H1 (cell line): ENCODE data around the gene OSBPL5. TPM values are rescaled to one million over a fixed set of nuclear protein-coding genes. Genes with fewer than 3 reads are reported as not detected.

Source experiments
- CTCF ChIA-PET: fragments of 300-600 bp; sonication (Branson Sonifier 250); formaldehyde crosslinking; loops from one replicate; lab custom pipeline; 2021; ENCODE audit not compliant: partially characterized antibody; lab: Charles Lee
- POLR2A ChIA-PET: fragments of 300-600 bp; sonication (Branson Sonifier 250); formaldehyde crosslinking; loops from one replicate; lab custom pipeline; 2021; ENCODE audit warnings: inconsistent platforms; ENCODE audit not compliant: partially characterized antibody; lab: Charles Lee
- DNase-seq, 2 experiments: peaks; one replicate each; pipeline versions ENCODE4 v3.0.0 to v3.0.0-alpha.2; 2010 to 2022; ENCODE audit warnings: low spot score in 2 of 2, low read depth in 1 of 2, mixed read lengths in 1 of 2
- FAIRE-seq: peaks from 2 replicates; lab custom pipeline; 2011; peaks lifted over from hg19 to GRCh38; lab: Jason Lieb, UNC
- H2AFZ ChIP-seq: 2 replicates; pipeline ENCODE4 v1.8.1; 2012; ENCODE audit warnings: low read length, inconsistent platforms
- H2AK5ac ChIP-seq: 2 replicates; pipeline ENCODE4 v1.6.1; 2013; ENCODE audit warnings: low read depth, low read length
- H2BK120ac ChIP-seq: replicated peaks from 2 replicates; pipeline ENCODE3; 2013; ENCODE audit warnings: low read depth, low read length, inconsistent platforms
- H2BK12ac ChIP-seq: 2 replicates; pipeline ENCODE4 v1.6.1; 2013; ENCODE audit warnings: low read depth, low read length
- H2BK15ac ChIP-seq: 2 replicates; pipeline ENCODE4 v1.6.1; 2013; ENCODE audit warnings: low read length
- H2BK20ac ChIP-seq: 2 replicates; pipeline ENCODE4 v1.6.1; 2013; ENCODE audit warnings: low read length
- H2BK5ac ChIP-seq: 2 replicates; pipeline ENCODE4 v1.6.1; 2013; ENCODE audit warnings: low read depth, low read length
- H3K14ac ChIP-seq: 2 replicates; pipeline ENCODE4 v1.6.1; 2013; ENCODE audit warnings: inconsistent platforms; ENCODE audit not compliant: insufficient read length
- H3K18ac ChIP-seq: 2 replicates; pipeline ENCODE4 v1.6.1; 2013; ENCODE audit warnings: low read length; ENCODE audit errors: extremely low read depth
- H3K23ac ChIP-seq: 2 replicates; pipeline ENCODE4 v1.6.1; 2013; ENCODE audit warnings: inconsistent platforms; ENCODE audit not compliant: insufficient read length
- H3K23me2 ChIP-seq: 2 replicates; pipeline ENCODE4 v1.6.1; 2013; ENCODE audit warnings: low read depth, low read length
- H3K27ac ChIP-seq: 2 replicates; pipeline ENCODE4 v1.6.1; 2011; ENCODE audit warnings: low read depth, low read length, inconsistent platforms
- H3K27me3 ChIP-seq, 4 experiments: replicated peaks in 1 of 4; 1 replicate in 1 of 4; 2 replicates in 3 of 4; pipeline versions ENCODE4 v1.6.1 to v1.8.1; 2011 to 2013; ENCODE audit warnings: low read length in 3 of 4, mild to moderate bottlenecking in 3 of 4, inconsistent platforms in 2 of 4, mixed read lengths in 2 of 4, moderate library complexity in 1 of 4; ENCODE audit not compliant: control insufficient read depth in 3 of 4, insufficient read depth in 3 of 4; ENCODE audit errors: extremely low read depth in 1 of 4
- H3K36me3 ChIP-seq, 4 experiments: 2 replicates each; pipeline versions ENCODE4 v1.6.1 to v1.8.1; 2011 to 2013; ENCODE audit warnings: mild to moderate bottlenecking in 4 of 4, low read length in 3 of 4, moderate library complexity in 2 of 4, control low read depth in 1 of 4, inconsistent platforms in 1 of 4; ENCODE audit not compliant: insufficient read depth in 4 of 4, control insufficient read depth in 2 of 4
- H3K4ac ChIP-seq: replicated peaks from 2 replicates; pipeline ENCODE3; 2013; ENCODE audit warnings: low read length, low read depth, mixed read lengths, inconsistent platforms; ENCODE audit not compliant: insufficient read length
- H3K4me1 ChIP-seq, 4 experiments: replicated peaks in 1 of 4; 1 replicate in 1 of 4; 2 replicates in 3 of 4; pipeline versions ENCODE4 v1.6.1 to v1.8.1; 2011 to 2013; ENCODE audit warnings: low read length in 3 of 4, inconsistent platforms in 2 of 4, mixed read lengths in 1 of 4; ENCODE audit not compliant: insufficient read depth in 4 of 4, control insufficient read depth in 3 of 4
- H3K4me2 ChIP-seq, 2 experiments: 2 replicates each; pipeline versions ENCODE4 v1.6.1 to v1.8.1; 2011 to 2013; ENCODE audit warnings: low read depth in 2 of 2, low read length in 2 of 2, control low read depth in 1 of 2, inconsistent platforms in 1 of 2, mild to moderate bottlenecking in 1 of 2; ENCODE audit not compliant: insufficient read depth in 1 of 2
- H3K4me3 ChIP-seq, 4 experiments: fragments of 200-600, 300-600 bp in 1 of 4; sonication (generic), shearing (Covaris generic), sonication (Bioruptor Twin) in 1 of 4; 2 replicates each; pipeline versions ENCODE4 v1.5.1 to v1.8.1; 2011 to 2016; ENCODE audit warnings: low read length in 4 of 4, low read depth in 3 of 4, control low read depth in 2 of 4, inconsistent platforms in 2 of 4, mild to moderate bottlenecking in 2 of 4, mixed read lengths in 1 of 4, moderate library complexity in 1 of 4; ENCODE audit not compliant: insufficient read depth in 2 of 4; ENCODE audit errors: extremely low read depth in 1 of 4
- H3K56ac ChIP-seq: replicated peaks from 2 replicates; pipeline ENCODE3; 2013; ENCODE audit warnings: low read depth, mild to moderate bottlenecking, mixed read lengths, low read length, inconsistent platforms; ENCODE audit not compliant: insufficient read length
- H3K79me1 ChIP-seq: 2 replicates; pipeline ENCODE4 v1.6.1; 2013; ENCODE audit warnings: low read depth, low read length, control low read depth
- H3K79me2 ChIP-seq, 2 experiments: 2 replicates each; pipeline versions ENCODE4 v1.6.1 to v1.8.1; 2012 to 2013; ENCODE audit warnings: low read length in 2 of 2, mild to moderate bottlenecking in 2 of 2, inconsistent platforms in 1 of 2; ENCODE audit not compliant: insufficient read depth in 2 of 2, control insufficient read depth in 1 of 2
- H3K9ac ChIP-seq, 4 experiments: replicated peaks in 1 of 4; 1 replicate in 1 of 4; 2 replicates in 3 of 4; pipeline versions ENCODE4 v1.6.1 to v1.8.1; 2011 to 2013; ENCODE audit warnings: low read depth in 3 of 4, low read length in 3 of 4, control low read depth in 2 of 4, mild to moderate bottlenecking in 2 of 4, moderate library complexity in 2 of 4, inconsistent platforms in 1 of 4; ENCODE audit errors: extremely low read depth in 1 of 4
- H3K9me3 ChIP-seq, 2 experiments: 2 replicates each; pipeline versions ENCODE4 v1.6.1 to v1.8.1; 2012 to 2013; ENCODE audit warnings: mild to moderate bottlenecking in 2 of 2, moderate library complexity in 2 of 2, control low read depth in 1 of 2, inconsistent platforms in 1 of 2, low read depth in 1 of 2, low read length in 1 of 2, mixed read lengths in 1 of 2; ENCODE audit not compliant: insufficient read depth in 2 of 2
- H4K20me1 ChIP-seq, 2 experiments: replicated peaks in 1 of 2; 2 replicates each; pipeline versions ENCODE3 to v1.8.1; 2011 to 2013; ENCODE audit warnings: inconsistent platforms in 2 of 2, low read length in 2 of 2, mild to moderate bottlenecking in 1 of 2; ENCODE audit not compliant: insufficient read depth in 2 of 2, control insufficient read depth in 1 of 2
- H4K5ac ChIP-seq: 2 replicates; pipeline ENCODE4 v1.6.1; 2013; ENCODE audit warnings: low read length, low read depth, mixed read lengths, inconsistent platforms; ENCODE audit not compliant: insufficient read length
- H4K8ac ChIP-seq: 2 replicates; pipeline ENCODE4 v1.8.0; 2013; ENCODE audit warnings: mild to moderate bottlenecking, moderate library complexity, low read length, inconsistent platforms; ENCODE audit not compliant: insufficient read depth; ENCODE audit errors: extremely low read depth
- H4K91ac ChIP-seq: replicated peaks from 2 replicates; pipeline ENCODE3; 2013; ENCODE audit warnings: low read length, mixed read lengths, inconsistent platforms; ENCODE audit not compliant: insufficient read length
- CHD1 ChIP-seq: IDR thresholded peaks from 2 replicates; pipeline ENCODE4 v1.6.1; 2012; ENCODE audit warnings: low read depth, low read length, improper control_type of control experiment
- FOSL1 ChIP-seq: IDR thresholded peaks from 2 replicates; pipeline ENCODE4 v1.6.1; 2011; ENCODE audit warnings: mild to moderate bottlenecking, low read depth, low read length, moderate library complexity; ENCODE audit not compliant: insufficient read depth
- JUND ChIP-seq: IDR thresholded peaks from 2 replicates; pipeline ENCODE4 v1.6.1; 2011; ENCODE audit warnings: mild to moderate bottlenecking, improper control_type of control experiment, low read length
- NANOG ChIP-seq: IDR thresholded peaks from 2 replicates; pipeline ENCODE4 v1.6.1; 2011; ENCODE audit warnings: low read length, low read depth, mild to moderate bottlenecking, inconsistent platforms; ENCODE audit not compliant: insufficient read depth, poor library complexity, severe bottlenecking
- PHF8 ChIP-seq: fragments of 200-600 bp; sonication (generic); conservative IDR thresholded peaks from 2 replicates; pipeline ENCODE4 v1.7.1; 2012; ENCODE audit warnings: low read depth, mild to moderate bottlenecking, inconsistent platforms, low read length, moderate library complexity
- POLR2AphosphoS5 ChIP-seq: IDR thresholded peaks from 2 replicates; pipeline ENCODE4 v1.6.1; 2011; ENCODE audit warnings: low read depth, low read length
- RFX5 ChIP-seq: IDR thresholded peaks from 2 replicates; pipeline ENCODE4 v1.6.1; 2011; ENCODE audit warnings: low read depth, low read length, improper control_type of control experiment, borderline replicate concordance
- SP2 ChIP-seq: IDR thresholded peaks from 2 replicates; pipeline ENCODE4 v1.6.1; 2012; ENCODE audit warnings: mild to moderate bottlenecking, low read length, inconsistent platforms
- TCF12 ChIP-seq: IDR thresholded peaks from 2 replicates; pipeline ENCODE4 v1.6.1; 2011; ENCODE audit warnings: low read depth, mild to moderate bottlenecking, low read length
- WGBS, 2 experiments: shearing (Covaris generic) in 1 of 2; methylation state at CpG; one replicate each; pipeline versions ENCODE4 v1.1.6 to v1.1.7; 2013 to 2015; ENCODE audit warnings: low lambda C conversion rate in 2 of 2, mixed read lengths in 2 of 2, inconsistent platforms in 1 of 2, low coverage in 1 of 2, missing lambda C conversion rate in 1 of 2; ENCODE audit not compliant: insufficient replicate concordance in 2 of 2, insufficient coverage in 1 of 2, insufficient read length in 1 of 2; ENCODE audit errors: extremely low coverage in 1 of 2, missing lambda C conversion rate in 1 of 2; 5-methylcytosine and 5-hydroxymethylcytosine counted together
- polyA plus RNA-seq, 7 experiments: library from polyadenylated mRNA; depleted of rRNA in 3 of 7; stranded (reverse) in 5 of 7; unstranded in 2 of 7; fragments of >200 nt in 5 of 7; fragments of 200-250 nt in 2 of 7; gene quantifications; 1 replicate in 5 of 7; 2 replicates in 1 of 7; 4 replicates in 1 of 7; pipeline versions ENCODE4 v1.2.1 to v1.2.3, GENCODE V29; 2011 to 2013; ENCODE audit warnings: missing spikeins in 2 of 7, mixed read lengths in 2 of 7
- total RNA-seq: library from RNA; stranded (reverse); fragmentation: NEBNext Ultra II Directional; extraction: Animal tissue kit (Norgen Biotek cat#: 25700); gene quantifications from 2 replicates; pipeline ENCODE4 v1.2.1, GENCODE V29; 2021
- TF ChIP-seq, protein P1 (sequence below), 3 experiments: IDR thresholded peaks; 1 replicate in 2 of 3; 2 replicates in 1 of 3; pipeline versions ENCODE4 v1.5.1 to v1.6.1; 2011; ENCODE audit warnings: low read length in 3 of 3, mild to moderate bottlenecking in 3 of 3, inconsistent platforms in 2 of 3, low read depth in 1 of 3, moderate library complexity in 1 of 3; ENCODE audit not compliant: insufficient read depth in 1 of 3; ENCODE audit errors: control extremely low read depth in 1 of 3

OSBPL5 gene
- total and polyA plus RNA-seq, 2 of the 8 experiments (the other 6 are each of a cell fraction or from before 2014, with no cell fraction given): 3.4 to 9.9 TPM

DNA sequence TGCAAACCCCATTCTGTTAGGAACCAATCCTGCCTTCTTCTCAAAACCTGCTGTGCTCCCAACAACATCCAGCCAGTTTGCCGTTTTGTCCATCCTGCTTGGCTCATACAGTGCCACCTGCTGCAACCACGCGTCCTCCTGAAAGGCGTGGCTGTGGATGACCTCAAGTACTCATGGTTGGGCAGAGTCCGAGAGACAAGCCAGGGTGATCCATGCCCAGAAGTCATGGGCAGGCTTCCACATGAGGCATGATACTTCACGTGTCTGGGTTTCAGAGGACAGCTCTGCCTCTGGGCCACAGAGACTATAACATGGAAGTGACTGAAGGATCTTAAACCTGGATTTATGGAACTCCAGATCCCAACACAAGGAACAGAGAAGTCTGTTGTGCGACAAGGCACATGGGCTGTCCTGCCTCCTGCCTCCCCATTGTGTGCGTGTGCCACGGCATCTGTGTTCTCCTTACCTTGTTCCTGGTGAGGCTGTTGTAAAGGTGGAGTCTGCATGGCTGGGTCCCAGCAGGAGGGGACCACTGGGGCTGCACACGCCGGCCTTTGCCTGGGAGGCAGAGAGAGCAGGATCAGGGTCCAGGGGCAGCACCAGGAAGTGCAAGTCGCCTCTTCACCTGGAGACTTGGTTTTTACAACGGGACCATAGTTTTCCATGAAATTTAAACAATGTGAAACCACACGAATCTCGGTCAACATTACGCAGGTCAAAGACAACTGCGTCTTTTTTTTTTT, 123.2 kb downstream of the OSBPL5 start:
- H3K79me2 ChIP-seq: peaks cover 0 to 50% of the 10 kb centered on the region in 2 experiments; a peak in 2 of 4 replicates
- CTCF ChIA-PET: interaction anchor here (1.3 to 20.3 kb wide), 2 partner anchors 10 to 47 kb away, joined by 3 to 434 read pairs; no protein-coding TSS in a partner anchor
- TF ChIP-seq, protein P1, sequence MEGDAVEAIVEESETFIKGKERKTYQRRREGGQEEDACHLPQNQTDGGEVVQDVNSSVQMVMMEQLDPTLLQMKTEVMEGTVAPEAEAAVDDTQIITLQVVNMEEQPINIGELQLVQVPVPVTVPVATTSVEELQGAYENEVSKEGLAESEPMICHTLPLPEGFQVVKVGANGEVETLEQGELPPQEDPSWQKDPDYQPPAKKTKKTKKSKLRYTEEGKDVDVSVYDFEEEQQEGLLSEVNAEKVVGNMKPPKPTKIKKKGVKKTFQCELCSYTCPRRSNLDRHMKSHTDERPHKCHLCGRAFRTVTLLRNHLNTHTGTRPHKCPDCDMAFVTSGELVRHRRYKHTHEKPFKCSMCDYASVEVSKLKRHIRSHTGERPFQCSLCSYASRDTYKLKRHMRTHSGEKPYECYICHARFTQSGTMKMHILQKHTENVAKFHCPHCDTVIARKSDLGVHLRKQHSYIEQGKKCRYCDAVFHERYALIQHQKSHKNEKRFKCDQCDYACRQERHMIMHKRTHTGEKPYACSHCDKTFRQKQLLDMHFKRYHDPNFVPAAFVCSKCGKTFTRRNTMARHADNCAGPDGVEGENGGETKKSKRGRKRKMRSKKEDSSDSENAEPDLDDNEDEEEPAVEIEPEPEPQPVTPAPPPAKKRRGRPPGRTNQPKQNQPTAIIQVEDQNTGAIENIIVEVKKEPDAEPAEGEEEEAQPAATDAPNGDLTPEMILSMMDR (IDR thresholded peaks at IDR 0.05; ENCODE audit: control extremely low read depth in 1 of 3, insufficient read depth in 1 of 3, low read depth in 1 of 3, low read length in 3 of 3): no peak
- TF ChIP-seq NANOG: no peak
- TF ChIP-seq FOSL1: no peak
- TF ChIP-seq CHD1: no peak
- no peak for TF ChIP-seq POLR2AphosphoS5
- TF ChIP-seq SP2: no peak
- no peak for TF ChIP-seq JUND
- TF ChIP-seq RFX5: no peak
- TF ChIP-seq PHF8: no peak
- TF ChIP-seq TCF12: no peak

More for the DNA sequence above, 123.2 kb downstream of the OSBPL5 start:
- Histone ChIP-seq H3K18ac (no peak overlapping the region), H4K91ac (no peak overlapping the region), H3K56ac (no peak overlapping the region), H2BK15ac (no peak overlapping the region), H3K14ac (no peak overlapping the region), H3K23me2 (no peaks in the 10 kb centered on the region), H3K36me3 (peaks cover 8 to 62% (median 26%) of the 10 kb centered on the region in 4 experiments; a peak in 6 of 8 replicates), H3K27ac (no peak overlapping the region), H3K9ac (no peak overlapping the region), H3K4ac (no peak overlapping the region), H3K4me1 (peaks cover 0 to 3% (median 0%) of the 10 kb centered on the region in 4 experiments; a peak in 1 of 7 replicates), H3K4me3 (no peak overlapping the region), H4K20me1 (peaks cover 23 to 49% of the 10 kb centered on the region in 2 experiments), H2AFZ (no peak overlapping the region), H3K79me1 (peaks cover 24% of the 10 kb centered on the region), H3K9me3 (no peaks in the 10 kb centered on the region), H2BK12ac (no peak overlapping the region), H2AK5ac (no peak overlapping the region), H3K23ac (no peak overlapping the region), H3K4me2 (no peak overlapping the region), H4K5ac (no peak overlapping the region), H2BK5ac (0 out of 2 replicates have a peak overlapping the region, but pooled peaks have one; percentile 2), H3K27me3 (no peaks in the 10 kb centered on the region), H2BK120ac (no peak overlapping the region), H2BK20ac (no peak overlapping the region), H4K8ac (no peak overlapping the region)
- DNase-seq (no peak), FAIRE-seq (no peak)
- POLR2A ChIA-PET: interaction anchor here (1.9 kb wide), 1 partner anchor 9 kb away, joined by 4 read pairs; no protein-coding TSS in a partner anchor
- WGBS, 2 experiments: 95% methylated on average over 17 of the region's 17 CpGs; no CpG with 5 or more reads in 1 of the 2 experiments
